Neural cell (in vitro differentiated cells): ENCODE results near the gene GLT1D1. TPM values are rescaled to one million over a fixed set of nuclear protein-coding genes. Genes with fewer than 3 reads are reported as not detected.

ENCODE experiments used
- H2AFZ ChIP-seq: fragments of 200-600, 300-800 bp; sonication (generic), shearing (Covaris generic); 2 replicates; pipeline ENCODE4 v1.6.0; 2014; ENCODE audit warnings: low read depth, mild to moderate bottlenecking, antibody characterized with exemption, low read length, moderate library complexity
- H3F3A ChIP-seq: fragments of 200-600 bp; shearing (Covaris generic); 2 replicates; pipeline ENCODE4 v1.6.1; 2016; ENCODE audit warnings: mild to moderate bottlenecking, moderate library complexity, mixed read lengths, antibody characterized with exemption, low read length; ENCODE audit not compliant: insufficient read depth, poor library complexity, severe bottlenecking
- H3K27ac ChIP-seq: fragments of 200-600, 300-800 bp; sonication (generic), shearing (Covaris generic); 2 replicates; pipeline ENCODE4 v1.5.1; 2014; ENCODE audit warnings: mild to moderate bottlenecking, low read length, moderate library complexity
- H3K27me3 ChIP-seq: fragments of 300-800, 200-600 bp; sonication (generic), shearing (Covaris generic); 2 replicates; pipeline ENCODE4 v1.6.0; 2014; ENCODE audit warnings: mild to moderate bottlenecking, low read depth, low read length, moderate library complexity; ENCODE audit not compliant: insufficient read depth
- H3K36me3 ChIP-seq: fragments of 300-800, 200-600 bp; sonication (generic), shearing (Covaris generic); 2 replicates; pipeline ENCODE4 v1.5.1; 2014; ENCODE audit warnings: mild to moderate bottlenecking, antibody characterized with exemption, low read length, moderate library complexity; ENCODE audit not compliant: insufficient read depth
- H3K4me2 ChIP-seq: fragments of 300-800, 200-600 bp; sonication (generic), shearing (Covaris generic); 2 replicates; pipeline ENCODE4 v1.6.0; 2014; ENCODE audit warnings: mild to moderate bottlenecking, low read length
- H3K4me3 ChIP-seq: fragments of 300-800, 200-600 bp; sonication (generic), shearing (Covaris generic); 2 replicates; pipeline ENCODE4 v1.5.1; 2014; ENCODE audit warnings: mild to moderate bottlenecking, low read length, moderate library complexity
- H3K79me2 ChIP-seq: fragments of 200-600 bp; shearing (Covaris generic); replicated peaks from 2 replicates; pipeline ENCODE4 v1.6.0; 2014; ENCODE audit warnings: mild to moderate bottlenecking, low read length, moderate library complexity; ENCODE audit not compliant: insufficient read depth
- H3K9ac ChIP-seq: fragments of 300-800, 200-600 bp; sonication (generic), shearing (Covaris generic); 2 replicates; pipeline ENCODE4 v1.6.1; 2016; ENCODE audit warnings: mild to moderate bottlenecking, low read length, mixed read lengths
- H3K9me2 ChIP-seq: fragments of 200-600 bp; shearing (Covaris generic); 2 replicates; pipeline ENCODE4 v1.6.1; 2016; ENCODE audit warnings: mild to moderate bottlenecking, low read length, mixed read lengths; ENCODE audit not compliant: insufficient read depth
- H3K9me3 ChIP-seq: fragments of 200-600, 300-800 bp; sonication (generic), shearing (Covaris generic); 2 replicates; pipeline ENCODE4 v1.6.1; 2016; ENCODE audit warnings: mild to moderate bottlenecking, mixed run types, low read length, moderate library complexity, mixed read lengths
- H4K20me1 ChIP-seq: fragments of 200-600 bp; shearing (Covaris generic); 2 replicates; pipeline ENCODE4 v1.6.1; 2016; ENCODE audit warnings: mild to moderate bottlenecking, mixed run types; ENCODE audit not compliant: insufficient read depth
- CTCF ChIP-seq: fragments of 450-650 bp; IDR thresholded peaks from 2 replicates; pipeline ENCODE4 v1.5.1; 2014; ENCODE audit warnings: antibody characterized with exemption, mild to moderate bottlenecking, moderate library complexity; ENCODE audit not compliant: poor library complexity, severe bottlenecking
- EP300 ChIP-seq: fragments of 450-650 bp; conservative IDR thresholded peaks from 2 replicates; pipeline ENCODE4 v1.6.1; 2014; ENCODE audit warnings: antibody characterized with exemption, mild to moderate bottlenecking, moderate library complexity; ENCODE audit not compliant: poor library complexity, severe bottlenecking
- EZH2 ChIP-seq: fragments of 200-600, 300-800 bp; shearing (Covaris generic), sonication (generic); IDR thresholded peaks from 2 replicates; pipeline ENCODE4 v1.6.1; 2014; ENCODE audit warnings: antibody characterized with exemption, low read length, borderline replicate concordance, mild to moderate bottlenecking; ENCODE audit not compliant: insufficient read depth, poor library complexity, severe bottlenecking
- MXI1 ChIP-seq: fragments of 450-650 bp; conservative IDR thresholded peaks from 2 replicates; pipeline ENCODE4 v1.6.1; 2014; ENCODE audit warnings: antibody characterized with exemption, mild to moderate bottlenecking; ENCODE audit not compliant: poor library complexity, severe bottlenecking
- POLR2AphosphoS5 ChIP-seq: IDR thresholded peaks from 2 replicates; pipeline ENCODE4 v1.6.1; 2012
- RAD21 ChIP-seq: fragments of 450-650 bp; conservative IDR thresholded peaks from 2 replicates; pipeline ENCODE4 v1.6.1; 2014; ENCODE audit warnings: antibody characterized with exemption, mild to moderate bottlenecking, moderate library complexity
- REST ChIP-seq: IDR thresholded peaks from 2 replicates; pipeline ENCODE4 v1.6.1; 2012; ENCODE audit warnings: borderline replicate concordance
- SMC3 ChIP-seq: fragments of 450-650 bp; conservative IDR thresholded peaks from 2 replicates; pipeline ENCODE4 v1.6.1; 2014; ENCODE audit warnings: antibody characterized with exemption, mild to moderate bottlenecking, moderate library complexity; ENCODE audit not compliant: poor library complexity
- TAF1 ChIP-seq: IDR thresholded peaks from 2 replicates; pipeline ENCODE4 v1.6.1; 2012; ENCODE audit warnings: low read depth
- polyA plus RNA-seq: library from polyadenylated mRNA; depleted of rRNA; stranded (reverse); fragments of >200 nt; gene quantifications from 2 replicates; pipeline ENCODE4 v1.2.3, GENCODE V29; 2014

GLT1D1 gene
- polyA plus RNA-seq, 1 donor from 2014 or later = 3.9 TPM

GRCh38 chr12:128859311-128859710, 6.0 kb downstream of the GLT1D1 start:
- no peaks in the 10 kb centered on the region for H3K79me2 ChIP-seq
- peaks cover 7% of the 10 kb centered on the region for H3K27me3 ChIP-seq
- H3K4me3 ChIP-seq = no peak overlapping the region
- no peak overlapping the region for H3K4me2 ChIP-seq
- H4K20me1 ChIP-seq = no peaks in the 10 kb centered on the region
- no peaks in the 10 kb centered on the region for H3K9me2 ChIP-seq
- no peak overlapping the region for H2AFZ ChIP-seq
- TF ChIP-seq EP300 = no peak
- H3K36me3 ChIP-seq = no peaks in the 10 kb centered on the region
- H3K9ac ChIP-seq = no peak overlapping the region
- H3K27ac ChIP-seq = no peak overlapping the region
- no peaks in the 10 kb centered on the region for H3K9me3 ChIP-seq
- no peaks in the 10 kb centered on the region for H3F3A ChIP-seq

- H4K20me1 ChIP-seq = no peaks in the 10 kb centered on the region
- TF ChIP-seq TAF1 (no peak), EP300 (no peak), RAD21 (no peak), MXI1 (no peak), SMC3 (no peak), POLR2AphosphoS5 (no peak), REST (no peak), CTCF (no peak), EZH2 (no peak)
- no peak overlapping the region for H3K9ac ChIP-seq
- no peaks in the 10 kb centered on the region for H3K79me2 ChIP-seq
- H3K4me2 ChIP-seq = no peak overlapping the region
- H3K27me3 ChIP-seq = no peaks in the 10 kb centered on the region
- H3F3A ChIP-seq = no peaks in the 10 kb centered on the region
- H2AFZ ChIP-seq = no peak overlapping the region
- H3K4me3 ChIP-seq = no peak overlapping the region
- H3K27ac ChIP-seq = no peak overlapping the region
- H3K9me3 ChIP-seq = no peaks in the 10 kb centered on the region
- H3K36me3 ChIP-seq = no peaks in the 10 kb centered on the region
- no peaks in the 10 kb centered on the region for H3K9me2 ChIP-seq
These were observed 8.1 kb downstream of the GLT1D1 start for GRCh38 chr12:128861226-128862016.
